Stomach smooth muscle (tissue), 2 donors: ENCODE measurements around the gene MCM3AP.

Experiments
- H3K27ac ChIP-seq: one replicate; pipeline ENCODE4 v1.7.0; 2013; ENCODE audit warnings: mild to moderate bottlenecking, low read length, inconsistent platforms
- H3K27me3 ChIP-seq, 2 donors: one replicate each; pipeline ENCODE4 v1.7.0; 2013; ENCODE audit warnings: low read length in 2 of 2; ENCODE audit not compliant: insufficient read depth in 2 of 2, control insufficient read depth in 1 of 2
- H3K36me3 ChIP-seq, 2 donors: one replicate each; pipeline ENCODE4 v1.7.0; 2013; ENCODE audit warnings: low read length in 2 of 2; ENCODE audit not compliant: control insufficient read depth in 2 of 2, insufficient read depth in 2 of 2
- H3K4me1 ChIP-seq: one replicate; pipeline ENCODE4 v1.7.0; 2013; ENCODE audit warnings: low read length; ENCODE audit not compliant: control insufficient read depth, insufficient read depth
- H3K4me3 ChIP-seq, 2 donors: one replicate each; pipeline ENCODE4 v1.7.0; 2013; ENCODE audit warnings: low read length in 2 of 2
- H3K9ac ChIP-seq, 2 donors: one replicate each; pipeline ENCODE4 v1.7.0; 2013; ENCODE audit warnings: low read length in 2 of 2, mild to moderate bottlenecking in 1 of 2
- H3K9me3 ChIP-seq, 2 donors: one replicate each; pipeline ENCODE4 v1.7.0; 2013; ENCODE audit warnings: low read length in 2 of 2; ENCODE audit not compliant: control insufficient read depth in 2 of 2
- donor health status: healthy.
- donor health status: Pancreatic carcinoma.

Gene MCM3AP

GRCh38 chr21:46253610-46254124 lies 31.7 kb downstream of the MCM3AP start:
- no peaks in the 10 kb centered on the region for H3K9me3 ChIP-seq
- H3K9ac ChIP-seq: no peak overlapping the region

DNA sequence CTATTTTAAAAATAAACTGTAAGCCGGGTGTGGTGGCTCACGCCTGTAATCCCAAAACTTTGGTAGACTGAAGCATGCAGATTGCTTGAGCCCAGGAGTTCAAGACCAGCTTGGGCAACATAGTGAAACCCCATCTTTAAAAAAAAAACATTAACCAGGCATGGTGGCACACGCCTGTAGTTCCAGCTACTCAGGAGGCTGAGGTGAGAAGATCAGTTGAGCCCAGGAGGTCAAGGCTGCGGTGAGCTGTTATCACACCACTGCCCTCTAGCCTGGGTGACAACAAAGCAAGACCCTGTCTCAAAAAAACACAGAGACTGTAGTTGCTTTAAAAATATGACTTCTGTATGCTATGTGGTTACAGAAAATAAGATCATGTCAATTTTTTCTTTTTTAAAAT lies 32.6 kb downstream of the MCM3AP start:
- Histone ChIP-seq H3K27ac (no peak overlapping the region), H3K9me3 (no peaks in the 10 kb centered on the region), H3K27me3 (no peaks in the 10 kb centered on the region), H3K4me1 (no peaks in the 10 kb centered on the region), H3K9ac (no peak overlapping the region), H3K36me3 (peaks cover 71 to 78% of the 10 kb centered on the region in 2 donors), H3K4me3 (no peak overlapping the region)

More at GRCh38 chr21:46253610-46254124, 31.7 kb downstream of the MCM3AP start:
- no peaks in the 10 kb centered on the region for H3K27me3 ChIP-seq
- H3K4me3 ChIP-seq: no peak overlapping the region
- H3K36me3 ChIP-seq: peaks cover 73 to 82% of the 10 kb centered on the region in 2 donors
- H3K4me1 ChIP-seq: no peaks in the 10 kb centered on the region
- H3K27ac ChIP-seq: no peak overlapping the region

- Histone ChIP-seq H3K4me3 (no peak overlapping the region), H3K4me1 (no peaks in the 10 kb centered on the region), H3K36me3 (peaks cover 71 to 74% of the 10 kb centered on the region in 2 donors), H3K27me3 (no peaks in the 10 kb centered on the region), H3K9me3 (no peaks in the 10 kb centered on the region), H3K9ac (no peak overlapping the region), H3K27ac (no peak overlapping the region)
Observed at GRCh38 chr21:46250146-46250725, 35.2 kb downstream of the MCM3AP start.

GRCh38 chr21:46248827-46249226 lies 36.6 kb downstream of the MCM3AP start:
- Histone ChIP-seq H3K27ac (no peak overlapping the region), H3K9me3 (no peaks in the 10 kb centered on the region), H3K4me1 (no peaks in the 10 kb centered on the region), H3K9ac (no peak overlapping the region), H3K27me3 (no peaks in the 10 kb centered on the region), H3K36me3 (peaks cover 74 to 75% of the 10 kb centered on the region in 2 donors), H3K4me3 (no peak overlapping the region)

GRCh38 chr21:46248422-46248782 lies 37.0 kb downstream of the MCM3AP start:
- Histone ChIP-seq H3K36me3 (peaks cover 75% of the 10 kb centered on the region in 2 donors), H3K9ac (no peak overlapping the region), H3K4me3 (no peak overlapping the region), H3K27me3 (no peaks in the 10 kb centered on the region), H3K4me1 (no peaks in the 10 kb centered on the region), H3K9me3 (no peaks in the 10 kb centered on the region), H3K27ac (no peak overlapping the region)

DNA sequence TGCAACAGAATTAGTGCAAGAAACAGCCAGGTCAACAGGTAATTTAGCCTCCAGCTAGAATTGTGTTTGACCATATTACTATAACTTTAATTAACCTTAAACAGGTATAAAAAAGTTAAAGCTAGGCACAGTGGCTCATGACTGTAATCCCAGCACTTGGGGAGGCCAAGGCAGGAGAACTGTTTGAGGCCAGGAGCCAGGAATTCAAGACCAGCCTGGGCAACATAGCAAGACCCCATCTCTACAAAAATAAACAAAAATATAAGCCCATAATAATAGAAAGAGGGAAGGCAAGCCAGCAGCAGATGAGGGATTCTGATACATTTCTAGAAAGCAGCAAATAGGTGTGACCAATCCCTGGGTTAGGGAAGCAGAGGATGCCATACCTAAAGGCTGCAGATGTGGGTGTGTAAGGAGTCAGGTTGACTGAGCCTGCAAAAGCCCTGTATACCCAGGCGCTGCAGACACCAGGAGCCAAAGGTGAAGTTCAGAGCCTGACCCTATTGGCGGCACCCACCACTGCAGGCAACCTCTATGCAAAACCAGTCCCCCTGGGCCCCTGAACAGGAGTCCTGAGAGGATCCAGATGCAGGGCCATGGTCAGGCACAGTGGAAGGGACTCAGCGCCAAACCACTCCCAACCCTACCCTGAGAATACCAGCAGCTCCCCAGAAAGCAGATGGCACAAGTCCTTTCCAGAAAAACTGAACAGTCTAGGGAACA lies 37.6 kb downstream of the MCM3AP start:
- Histone ChIP-seq H3K4me1 (no peaks in the 10 kb centered on the region), H3K36me3 (peaks cover 76 to 79% of the 10 kb centered on the region in 2 donors), H3K27me3 (no peaks in the 10 kb centered on the region), H3K9me3 (no peaks in the 10 kb centered on the region), H3K9ac (no peak overlapping the region), H3K4me3 (no peak overlapping the region), H3K27ac (no peak overlapping the region)

- H3K9ac ChIP-seq: no peak overlapping the region
- no peaks in the 10 kb centered on the region for H3K4me1 ChIP-seq
- no peak overlapping the region for H3K4me3 ChIP-seq
- peaks cover 71 to 85% of the 10 kb centered on the region in 2 donors for H3K36me3 ChIP-seq
- no peaks in the 10 kb centered on the region for H3K9me3 ChIP-seq
- H3K27me3 ChIP-seq: no peaks in the 10 kb centered on the region
- no peak overlapping the region for H3K27ac ChIP-seq
Observed at GRCh38 chr21:46246345-46246744, 39.1 kb downstream of the MCM3AP start.

DNA sequence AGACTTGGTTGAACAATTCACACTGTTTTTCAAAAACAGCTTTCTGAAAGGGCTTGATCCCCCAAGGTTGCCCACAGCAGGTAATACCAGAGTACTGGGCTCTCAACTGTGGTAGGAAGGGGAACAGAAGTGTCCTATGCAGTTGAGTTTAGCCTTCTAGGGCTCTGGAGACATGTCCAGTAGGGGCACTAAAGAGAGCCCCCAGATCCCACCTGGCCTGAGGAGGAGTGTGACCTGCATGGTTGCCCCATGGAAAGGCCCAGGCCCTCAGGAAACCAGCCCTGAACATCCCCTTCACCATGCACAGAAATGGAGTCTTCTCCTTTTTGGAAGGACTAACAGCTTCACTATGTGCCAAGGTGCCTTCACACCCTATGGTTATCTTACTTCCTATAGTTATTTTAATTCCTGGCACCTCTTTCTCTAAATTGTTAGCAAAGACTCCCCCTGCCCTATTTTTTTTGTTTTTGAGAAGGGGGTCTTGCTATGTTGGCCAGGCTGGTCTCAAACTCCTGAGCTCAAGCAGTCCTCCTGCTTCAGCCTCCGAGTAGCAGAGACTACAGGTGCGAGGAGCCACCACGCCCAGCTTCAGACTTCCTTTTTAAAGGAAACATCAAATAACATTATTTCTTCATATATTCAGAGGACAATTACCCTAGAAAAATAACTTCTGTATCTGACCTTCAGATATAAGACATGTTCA lies 40.0 kb downstream of the MCM3AP start:
- H3K4me3 ChIP-seq: no peak overlapping the region
- H3K27ac ChIP-seq: no peak overlapping the region
- no peaks in the 10 kb centered on the region for H3K27me3 ChIP-seq
- peaks cover 71 to 84% of the 10 kb centered on the region in 2 donors for H3K36me3 ChIP-seq
- H3K9ac ChIP-seq: no peak overlapping the region
- H3K9me3 ChIP-seq: no peaks in the 10 kb centered on the region
- H3K4me1 ChIP-seq: no peaks in the 10 kb centered on the region

DNA sequence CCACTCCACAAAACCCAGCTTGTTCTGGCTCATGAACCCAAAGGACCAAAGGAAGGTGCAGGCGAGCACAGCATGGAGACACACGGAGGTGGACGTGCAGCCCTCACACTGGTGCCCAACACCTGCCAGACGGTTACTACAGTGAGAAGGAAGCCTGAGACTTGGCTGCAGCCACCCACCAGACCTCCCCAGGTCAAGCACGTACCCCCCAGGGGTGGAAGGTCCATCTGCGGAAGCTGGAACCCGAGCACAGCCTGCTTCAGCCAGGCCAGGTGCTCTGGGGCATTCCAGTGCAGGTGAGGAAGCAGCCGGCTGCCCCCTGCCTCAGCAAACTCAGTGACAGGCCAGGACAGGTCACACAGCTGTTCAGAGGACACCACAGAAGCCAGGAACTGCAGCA lies 40.8 kb downstream of the MCM3AP start:
- Histone ChIP-seq H3K27ac (no peak overlapping the region), H3K27me3 (no peaks in the 10 kb centered on the region), H3K36me3 (peaks cover 72 to 84% of the 10 kb centered on the region in 2 donors), H3K9me3 (no peaks in the 10 kb centered on the region), H3K4me3 (no peak overlapping the region), H3K4me1 (no peaks in the 10 kb centered on the region), H3K9ac (peak overlapping the region in 1 of 2 donors; percentile 29)

DNA sequence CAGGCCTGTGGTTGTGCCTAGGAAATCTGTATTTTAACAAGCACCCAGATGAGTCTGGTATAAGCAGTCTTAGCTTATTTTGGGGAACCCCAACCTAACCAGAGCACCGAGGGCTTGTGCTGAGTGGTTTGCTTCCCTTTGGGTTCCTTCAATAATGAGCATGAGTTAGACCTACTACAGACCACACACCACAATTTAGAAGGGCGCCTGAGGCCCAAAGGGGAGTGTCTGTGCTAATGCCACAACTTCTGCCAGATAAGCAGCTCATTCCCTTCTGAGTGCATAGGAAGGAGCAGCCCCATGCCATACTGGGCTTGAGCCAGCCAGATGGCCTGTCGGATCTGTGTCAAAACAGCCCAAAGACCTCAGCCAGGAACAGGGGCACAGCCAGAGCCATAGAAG lies 41.5 kb downstream of the MCM3AP start:
- peaks cover 73 to 88% of the 10 kb centered on the region in 2 donors for H3K36me3 ChIP-seq
- no peak overlapping the region for H3K4me3 ChIP-seq
- no peak overlapping the region for H3K9ac ChIP-seq
- H3K27ac ChIP-seq: no peak overlapping the region
- H3K9me3 ChIP-seq: no peaks in the 10 kb centered on the region
- H3K27me3 ChIP-seq: no peaks in the 10 kb centered on the region
- no peaks in the 10 kb centered on the region for H3K4me1 ChIP-seq
